DND-41 (cell line): ENCODE measurements around the gene SMIM44.

Source experiments
- CTCF ChIP-seq: IDR thresholded peaks from 2 replicates; pipeline ENCODE4 v1.5.1; 2012; ENCODE audit warnings: borderline replicate concordance, low read length, moderate library complexity, mild to moderate bottlenecking; ENCODE audit not compliant: poor library complexity, severe bottlenecking; ENCODE audit errors: extremely low read depth
- EZH2 ChIP-seq: IDR thresholded peaks from 3 replicates; pipeline ENCODE4 v1.6.1; 2012; ENCODE audit warnings: borderline replicate concordance, low read depth, mild to moderate bottlenecking, moderate library complexity, low read length, inconsistent platforms; ENCODE audit not compliant: severe bottlenecking

GRCh38 chr19:3500429-3501101 lies 17.3 kb upstream of the SMIM44 start, which contains the start of gene DOHH:
- TF ChIP-seq CTCF (no peak), EZH2 (no peak)
